ENCODE data around the gene MAPK11. TPM values are rescaled to one million over a fixed set of nuclear protein-coding genes. Genes with fewer than 3 reads are reported as not detected.

Gene MAPK11
- total RNA-seq, 1 donor from 2014 or later, result 131 TPM

- TF ChIP-seq CTCF (IDR thresholded peaks at IDR 0.05; ENCODE audit: partially characterized antibody, unreplicated experiment), result no peak
Measured at GRCh38 chr22:50218153-50218995, 51.8 kb downstream of the MAPK11 start.

GRCh38 chr22:50217543-50218152, 52.5 kb downstream of the MAPK11 start:
- TF ChIP-seq CTCF (IDR thresholded peaks at IDR 0.05; ENCODE audit: partially characterized antibody, unreplicated experiment), result no peak
- Mint-ChIP-seq H3K4me1 (ENCODE audit: low read depth, unreplicated experiment) (no peaks in the 10 kb centered on the region), H3K9me3 (ENCODE audit: unreplicated experiment) (peaks cover 13% of the 10 kb centered on the region), H3K27me3 (ENCODE audit: unreplicated experiment) (peaks cover 17% of the 10 kb centered on the region), H3K4me3 (ENCODE audit: unreplicated experiment) (no peak overlapping the region), H3K36me3 (ENCODE audit: unreplicated experiment) (peaks cover 12% of the 10 kb centered on the region), H3K27ac (ENCODE audit: unreplicated experiment) (no peak overlapping the region)
- peak; percentile 15 for DNase-seq

More at GRCh38 chr22:50218153-50218995, 51.8 kb downstream of the MAPK11 start:
- no peaks in the 10 kb centered on the region for H3K4me1 Mint-ChIP-seq (ENCODE audit: low read depth, unreplicated experiment)
- H3K27me3 Mint-ChIP-seq (ENCODE audit: unreplicated experiment), result peaks cover 17% of the 10 kb centered on the region
- DNase-seq, result no peak
- H3K36me3 Mint-ChIP-seq (ENCODE audit: unreplicated experiment), result peaks cover 5% of the 10 kb centered on the region
- no peak overlapping the region for H3K4me3 Mint-ChIP-seq (ENCODE audit: unreplicated experiment)
- H3K9me3 Mint-ChIP-seq (ENCODE audit: unreplicated experiment), result peaks cover 13% of the 10 kb centered on the region
- H3K27ac Mint-ChIP-seq (ENCODE audit: unreplicated experiment), result no peak overlapping the region

- no peaks in the 10 kb centered on the region for H3K4me1 Mint-ChIP-seq (ENCODE audit: low read depth, unreplicated experiment)
- no peak overlapping the region for H3K27ac Mint-ChIP-seq (ENCODE audit: unreplicated experiment)
- DNase-seq, result peak; percentile 16
- peaks cover 13% of the 10 kb centered on the region for H3K9me3 Mint-ChIP-seq (ENCODE audit: unreplicated experiment)
- peaks cover 18% of the 10 kb centered on the region for H3K36me3 Mint-ChIP-seq (ENCODE audit: unreplicated experiment)
- no peak overlapping the region for H3K4me3 Mint-ChIP-seq (ENCODE audit: unreplicated experiment)
- H3K27me3 Mint-ChIP-seq (ENCODE audit: unreplicated experiment), result peaks cover 17% of the 10 kb centered on the region
- no peak for TF ChIP-seq CTCF (IDR thresholded peaks at IDR 0.05; ENCODE audit: partially characterized antibody, unreplicated experiment)
Measured at GRCh38 chr22:50216684-50217520, 53.3 kb downstream of the MAPK11 start.

GRCh38 chr22:50216055-50216683, 54.0 kb downstream of the MAPK11 start:
- H3K27ac Mint-ChIP-seq (ENCODE audit: unreplicated experiment), result no peak overlapping the region
- no peak for DNase-seq
- H3K9me3 Mint-ChIP-seq (ENCODE audit: unreplicated experiment), result peaks cover 13% of the 10 kb centered on the region
- H3K27me3 Mint-ChIP-seq (ENCODE audit: unreplicated experiment), result peaks cover 20% of the 10 kb centered on the region
- H3K36me3 Mint-ChIP-seq (ENCODE audit: unreplicated experiment), result peaks cover 18% of the 10 kb centered on the region
- H3K4me3 Mint-ChIP-seq (ENCODE audit: unreplicated experiment), result no peak overlapping the region
- no peak for TF ChIP-seq CTCF (IDR thresholded peaks at IDR 0.05; ENCODE audit: partially characterized antibody, unreplicated experiment)
- no peaks in the 10 kb centered on the region for H3K4me1 Mint-ChIP-seq (ENCODE audit: low read depth, unreplicated experiment)

Data from glutamatergic neuron (in vitro differentiated cells).